NCI-H2196 (cell line): ENCODE measurements around the gene ZC2HC1B.
A peak's percentile ranks its signal among the peaks of the same experiment; 100 is the strongest.
"Not testable (repeated sequence)": the region's sequence is repeated elsewhere in the genome, so short reads cannot be mapped to it uniquely, and the experiment has no call there.

Experiments
- DNase-seq: peaks from one replicate; lab custom pipeline; 2025; ENCODE audit not compliant: unreplicated experiment; lab: John Stamatoyannopoulos, UW

ZC2HC1B gene, protein sequence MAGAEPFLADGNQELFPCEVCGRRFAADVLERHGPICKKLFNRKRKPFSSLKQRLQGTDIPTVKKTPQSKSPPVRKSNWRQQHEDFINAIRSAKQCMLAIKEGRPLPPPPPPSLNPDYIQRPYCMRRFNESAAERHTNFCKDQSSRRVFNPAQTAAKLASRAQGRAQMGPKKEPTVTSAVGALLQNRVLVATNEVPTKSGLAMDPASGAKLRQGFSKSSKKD

DNA sequence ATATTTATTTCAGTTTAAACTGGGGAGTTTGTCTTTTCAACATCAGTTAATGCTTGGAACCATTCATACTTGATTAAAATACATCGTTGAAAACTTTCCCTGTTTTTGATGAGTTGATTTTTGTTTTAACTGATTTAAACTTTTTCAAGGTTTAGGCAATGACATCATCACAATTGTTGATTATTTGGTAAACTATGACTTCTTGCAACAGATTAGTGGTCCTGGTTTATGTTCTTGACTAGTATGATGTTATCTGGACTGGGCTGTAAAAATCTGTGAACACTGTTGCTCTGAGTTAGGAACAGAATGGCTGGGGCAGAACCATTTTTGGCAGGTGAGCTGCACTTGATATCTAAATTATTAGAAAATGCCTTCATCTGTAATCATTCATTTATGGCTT, at the start of gene ZC2HC1B:
Gene ZC2HC1B (plus strand): TSS at position 241 of the 400 bp plus-strand sequence. CDS start 66 bp downstream, at position 307.
- DNase-seq, result no peak

DNA sequence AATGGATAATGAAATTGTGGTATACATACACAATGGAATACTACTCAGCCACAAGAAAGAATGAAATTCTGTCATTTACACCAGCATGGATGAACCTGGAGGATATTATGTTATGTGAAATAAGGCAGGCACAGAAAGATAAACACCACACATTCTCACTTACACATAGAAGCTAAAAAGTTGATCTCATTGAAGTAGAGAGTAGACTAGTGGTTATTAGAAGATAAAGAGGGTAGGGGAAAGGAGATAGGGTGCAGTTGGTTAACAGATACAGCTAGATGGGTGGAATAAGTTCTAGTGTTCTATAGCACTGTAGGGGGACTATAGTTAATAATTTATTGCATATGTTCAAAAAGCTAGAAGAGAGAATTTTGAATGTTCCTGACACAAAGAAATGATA, 46.7 kb upstream of the ZC2HC1B start:
- DNase-seq, result no peak

DNA sequence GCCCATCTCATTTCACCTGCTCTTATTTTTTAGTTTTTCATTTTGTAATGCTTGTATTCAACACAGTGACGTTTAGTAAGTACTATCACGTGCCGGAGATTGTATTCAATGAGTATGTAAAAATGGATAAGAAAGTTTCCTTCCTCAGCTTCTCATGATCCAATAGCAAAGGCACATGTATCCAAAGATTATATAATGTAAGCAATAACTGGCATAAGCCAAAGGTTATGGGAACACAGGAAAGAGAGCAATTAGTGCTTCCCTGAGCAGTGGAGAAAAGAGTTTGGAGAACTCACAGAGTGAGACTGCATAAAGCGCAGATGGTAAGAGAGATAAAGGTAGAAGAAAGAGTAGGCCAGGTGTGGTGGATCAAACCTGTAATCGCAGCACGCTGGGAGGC, 42.9 kb upstream of the ZC2HC1B start:
- no peak for DNase-seq

DNA sequence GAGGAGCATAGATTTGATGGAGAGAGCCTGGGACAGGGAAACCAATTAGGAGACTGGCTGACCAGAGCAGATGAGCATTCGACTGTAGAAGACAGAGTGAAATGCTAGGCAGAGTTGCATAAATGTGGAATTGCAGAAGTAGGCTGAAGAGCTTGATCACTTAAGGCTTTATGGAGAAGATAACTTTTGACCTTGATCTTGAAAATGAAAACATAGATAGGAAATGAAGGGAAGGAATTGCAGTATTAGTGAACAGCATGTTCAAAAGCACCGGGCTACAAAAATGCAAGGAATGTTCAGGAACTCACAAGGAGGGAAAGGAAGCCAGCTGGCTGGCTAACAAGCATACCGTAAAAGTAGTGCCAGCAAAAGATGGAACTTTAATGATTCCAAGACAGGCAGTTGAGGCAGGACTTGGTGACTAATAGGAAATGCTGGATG, 41.7 kb upstream of the ZC2HC1B start:
- no peak for DNase-seq

DNA sequence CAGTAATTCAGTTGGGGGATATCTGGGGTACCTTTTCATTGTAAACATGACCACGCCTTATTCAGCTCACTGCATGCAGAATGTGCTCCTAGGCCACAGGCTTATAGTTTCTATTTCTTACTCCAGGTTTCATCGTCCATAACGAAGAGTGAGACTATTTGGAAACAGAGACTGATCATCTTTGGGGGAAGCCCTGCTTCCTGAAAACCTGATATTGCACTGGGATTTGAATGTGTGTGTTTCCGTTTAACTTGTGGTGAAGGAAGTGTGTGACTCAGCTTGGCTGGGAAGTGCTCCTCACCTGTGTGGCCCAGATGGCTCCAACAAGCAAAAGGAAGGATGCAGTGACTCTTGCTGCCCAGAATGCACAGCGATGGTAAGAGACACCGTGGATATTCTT, 40.7 kb upstream of the ZC2HC1B start:
- no peak for DNase-seq

DNA sequence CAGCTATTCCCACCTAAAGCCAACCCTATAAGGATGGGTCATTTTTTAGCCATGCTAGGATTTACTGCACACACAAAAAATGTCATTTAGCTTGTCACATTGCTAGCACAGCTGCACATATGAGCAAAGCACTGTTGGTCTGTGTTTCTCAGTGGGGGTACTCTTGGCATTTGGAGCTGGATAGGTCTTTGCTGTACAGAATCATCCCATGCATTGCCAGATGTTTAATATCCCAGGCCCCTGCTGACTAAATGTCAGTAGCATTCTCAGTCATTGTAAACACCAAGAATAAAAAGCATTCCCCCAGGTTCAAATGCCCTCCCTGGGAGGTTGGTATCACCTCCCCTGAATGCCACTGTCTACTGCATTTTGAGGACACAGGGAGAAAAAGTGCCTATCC, 35.7 kb upstream of the ZC2HC1B start:
- no peak for DNase-seq

DNA sequence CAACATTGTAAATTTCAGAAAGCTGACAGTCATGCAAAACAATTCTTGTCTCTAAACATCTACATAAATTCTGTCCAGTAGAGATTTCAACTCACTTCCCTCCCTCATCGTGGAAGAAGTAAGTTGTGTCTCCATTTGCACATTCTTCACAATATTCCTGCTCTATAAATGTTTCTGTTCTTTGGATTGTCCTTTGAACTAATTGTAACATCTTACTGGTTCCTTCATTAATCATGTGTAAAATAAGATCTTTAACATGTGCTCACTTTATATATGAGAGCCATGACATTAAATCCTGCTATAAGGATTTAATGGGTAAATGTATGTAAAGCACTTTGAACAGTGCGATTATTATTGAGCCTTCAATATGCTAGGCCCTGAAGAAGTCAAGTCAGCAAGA, 28.1 kb upstream of the ZC2HC1B start:
- DNase-seq, result no peak

DNA sequence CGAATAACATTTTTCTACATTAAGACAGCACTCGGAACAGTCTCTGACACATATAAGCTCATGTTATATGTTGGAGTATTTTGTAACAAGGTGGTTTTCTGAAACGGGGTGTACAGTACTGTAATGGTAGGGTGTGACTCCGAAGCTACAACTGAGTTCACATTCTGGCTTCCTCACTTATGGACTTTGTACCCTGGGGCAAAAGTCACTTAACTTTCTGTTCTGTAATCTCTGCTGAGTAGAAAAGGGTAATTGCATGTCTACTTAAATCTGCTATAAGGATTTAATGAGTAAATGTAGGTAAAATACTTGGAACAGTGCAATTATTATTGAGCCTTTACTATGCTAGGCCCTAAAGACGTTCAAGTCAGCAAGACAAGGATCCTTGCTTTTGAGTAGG, 25.9 kb upstream of the ZC2HC1B start:
- DNase-seq, result no peak

DNA sequence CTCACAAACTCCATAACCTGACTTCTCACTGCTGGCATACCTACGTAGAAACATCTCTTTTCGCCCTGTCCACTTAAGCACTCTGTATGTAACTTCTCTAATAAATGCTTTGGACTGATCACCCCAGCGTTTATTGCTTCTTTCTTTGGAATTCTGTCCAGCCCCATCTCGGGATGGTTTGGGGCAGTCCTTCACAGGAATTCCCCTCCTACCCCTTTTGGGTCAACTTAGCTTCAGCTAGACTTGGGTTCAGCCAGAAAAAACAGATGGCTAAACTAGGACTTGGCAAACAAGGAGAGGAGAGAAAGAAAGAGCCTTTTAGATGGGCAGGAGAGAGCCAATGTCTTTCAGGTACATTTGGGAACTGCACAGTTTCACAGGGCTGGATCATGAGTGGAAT, 25.1 kb upstream of the ZC2HC1B start:
- DNase-seq, result no peak

DNA sequence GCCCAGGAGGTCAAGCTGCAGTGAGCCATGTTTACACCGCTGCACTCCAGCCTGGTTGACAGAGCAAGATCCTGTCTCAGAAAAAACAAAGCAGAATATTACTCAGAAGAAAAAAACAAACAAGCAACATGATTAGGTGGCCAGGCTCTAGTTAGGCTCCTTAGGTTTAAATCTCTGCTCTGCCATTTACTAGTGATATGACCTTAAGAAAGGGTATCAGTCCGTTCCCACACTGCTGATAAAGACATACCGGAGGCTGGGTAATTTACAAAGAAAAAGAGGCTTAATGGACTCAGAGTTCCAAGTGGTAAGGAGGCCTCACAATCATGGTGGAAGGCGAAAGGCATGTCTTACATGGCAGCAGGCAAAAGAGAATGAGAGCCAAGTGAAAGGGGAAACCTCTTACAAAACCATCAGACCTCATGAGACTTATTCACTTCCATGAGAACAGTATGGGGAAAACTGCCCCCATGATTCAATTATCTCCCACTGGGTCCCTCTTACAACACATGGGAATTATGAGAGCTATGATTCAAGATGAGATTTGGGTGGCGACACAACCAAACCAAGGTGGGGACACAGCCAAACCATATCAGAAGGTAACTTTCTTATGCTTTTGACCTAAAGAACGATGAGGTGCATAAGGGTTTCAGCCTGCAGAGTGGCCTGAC, 23.5 kb upstream of the ZC2HC1B start:
- no peak for DNase-seq

DNA sequence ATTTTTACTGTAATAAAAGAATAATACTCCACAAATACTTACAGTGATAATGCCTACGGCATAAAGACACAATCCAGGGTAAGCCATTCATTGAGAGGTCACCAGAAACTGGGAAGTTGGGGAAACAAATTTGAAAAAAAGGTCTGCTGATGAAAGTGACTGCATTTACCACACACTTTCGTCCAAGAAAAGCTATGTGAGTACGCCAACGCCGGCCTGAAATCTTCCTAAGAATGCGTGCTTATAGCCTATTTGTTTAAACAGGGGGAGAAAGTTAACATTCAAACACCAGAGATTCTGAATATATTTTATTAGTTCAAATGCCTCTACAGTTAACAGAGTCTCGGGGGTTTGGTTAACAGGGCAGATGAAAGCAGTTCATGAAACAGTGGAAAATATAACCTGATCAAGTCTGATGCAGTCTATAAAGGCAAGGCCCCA, 21.8 kb upstream of the ZC2HC1B start:
- peak; percentile 65 for DNase-seq

DNA sequence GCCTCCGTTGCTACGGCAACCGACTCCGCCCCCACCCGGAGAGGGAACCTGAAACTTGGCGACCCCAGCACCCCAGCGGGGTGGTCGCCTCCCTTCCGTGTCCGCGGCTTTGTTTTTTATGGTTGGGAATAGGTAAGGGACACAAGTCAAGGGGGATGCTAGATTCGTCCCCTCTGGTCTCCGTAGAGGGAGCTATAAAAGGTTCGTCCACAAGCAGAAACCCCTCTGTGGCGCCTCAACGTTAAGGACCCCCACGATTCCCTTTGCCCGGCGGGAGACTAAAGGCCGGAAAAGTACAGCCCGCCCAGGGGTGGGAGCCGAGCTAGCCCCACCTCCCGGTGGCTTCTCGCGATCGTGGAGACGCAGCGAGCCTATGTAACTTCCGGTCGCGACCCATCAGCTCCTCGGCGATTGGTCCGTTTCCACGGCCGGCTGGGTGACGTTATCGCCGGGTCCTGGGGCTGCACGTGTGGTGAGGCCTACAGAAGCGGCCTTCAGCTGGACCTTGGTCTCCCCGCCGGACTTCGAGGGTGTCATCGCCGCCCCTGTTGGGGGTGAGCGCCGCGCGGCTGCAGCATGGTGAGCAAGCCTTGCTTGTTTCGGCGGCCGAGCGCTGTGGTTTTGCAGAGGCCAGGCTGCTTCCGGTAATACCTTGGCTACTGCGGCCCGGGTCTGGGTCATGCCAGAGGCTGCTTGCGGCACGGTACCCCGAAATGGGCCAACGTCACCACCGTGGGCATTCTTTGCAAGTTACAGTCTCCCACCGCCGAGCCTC, 21.2 kb upstream of the ZC2HC1B start, which contains the start of gene LTV1:
Gene LTV1 (plus strand): TSS at position 437 of the 775 bp plus-strand sequence. CDS start 140 bp downstream, at position 577.
- peak; percentile 95 for DNase-seq

DNA sequence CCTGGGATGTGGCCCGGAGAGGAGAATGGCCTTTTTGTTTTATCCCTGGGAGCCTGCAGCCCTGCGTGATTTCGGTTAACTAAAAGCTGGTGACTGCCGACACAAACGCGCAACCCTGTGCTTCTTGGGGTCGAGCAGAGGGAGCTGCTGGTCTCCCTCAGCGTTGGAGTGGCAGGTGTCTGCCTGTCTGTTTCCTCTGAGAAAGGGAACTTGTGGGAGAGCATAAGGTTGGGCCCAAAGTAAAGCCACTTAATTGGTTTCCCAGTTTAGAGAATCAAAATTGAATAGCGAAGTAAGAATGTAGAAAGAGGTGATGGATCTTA, 20.6 kb upstream of the ZC2HC1B start:
- no peak for DNase-seq

DNA sequence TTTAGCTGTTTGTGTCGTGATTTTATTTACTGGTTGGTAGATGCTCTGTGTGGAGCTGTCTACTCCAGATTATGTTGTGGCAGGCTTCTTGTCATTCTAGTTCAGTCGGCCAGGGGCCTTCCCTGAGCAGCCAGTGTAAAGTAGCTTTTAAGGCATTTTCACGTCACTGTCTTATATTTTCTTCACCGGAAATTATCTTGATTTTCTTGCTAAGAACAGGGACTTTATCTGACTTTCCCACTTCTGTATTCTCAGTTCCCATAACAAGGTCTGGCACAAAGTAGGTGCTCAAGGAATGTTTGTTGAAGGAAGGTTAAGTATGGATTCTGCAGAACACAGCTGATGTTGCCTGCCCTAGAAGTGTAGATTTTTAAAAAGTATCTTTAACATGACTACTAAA, 20.3 kb upstream of the ZC2HC1B start:
- DNase-seq, result no peak

DNA sequence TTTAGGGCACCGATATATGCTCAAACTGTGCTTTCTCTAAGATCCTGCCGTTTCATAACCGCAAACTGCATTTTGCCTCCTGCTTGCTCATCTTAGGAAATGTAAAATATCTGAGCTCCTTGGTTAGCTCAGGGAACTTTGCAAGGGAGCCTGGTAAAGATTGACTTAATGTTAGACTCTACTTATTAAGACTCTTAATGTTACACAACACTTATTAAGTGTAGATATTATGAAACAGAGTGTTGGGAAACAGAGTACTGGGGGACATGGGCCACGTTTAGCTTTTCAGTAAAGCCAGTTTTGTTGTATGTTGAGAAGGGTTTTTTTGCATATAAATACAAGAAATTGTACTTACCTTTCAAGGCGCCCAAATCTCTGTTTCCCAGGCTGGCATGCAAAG, 19.2 kb upstream of the ZC2HC1B start:
- no peak for DNase-seq

DNA sequence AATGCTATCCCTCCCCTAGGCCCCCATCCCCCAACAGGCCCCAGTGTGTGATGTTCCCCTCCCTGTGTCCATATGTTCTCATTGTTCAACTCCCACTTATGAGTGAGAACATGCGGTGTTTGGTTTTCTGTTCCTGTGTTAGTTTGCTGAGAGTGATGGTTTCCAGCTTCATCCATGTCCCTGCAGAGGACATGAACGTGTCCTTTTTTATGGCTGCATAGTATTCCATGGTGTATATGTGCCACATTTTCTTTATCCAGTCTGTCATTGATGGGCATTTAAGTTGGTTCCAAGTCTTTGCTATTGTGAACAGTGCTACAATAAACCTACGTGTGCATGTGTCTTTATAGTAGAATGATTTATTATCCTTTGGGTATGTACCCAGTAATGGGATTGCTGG, 12.6 kb upstream of the ZC2HC1B start:
- DNase-seq, result not testable (repeated sequence)

DNA sequence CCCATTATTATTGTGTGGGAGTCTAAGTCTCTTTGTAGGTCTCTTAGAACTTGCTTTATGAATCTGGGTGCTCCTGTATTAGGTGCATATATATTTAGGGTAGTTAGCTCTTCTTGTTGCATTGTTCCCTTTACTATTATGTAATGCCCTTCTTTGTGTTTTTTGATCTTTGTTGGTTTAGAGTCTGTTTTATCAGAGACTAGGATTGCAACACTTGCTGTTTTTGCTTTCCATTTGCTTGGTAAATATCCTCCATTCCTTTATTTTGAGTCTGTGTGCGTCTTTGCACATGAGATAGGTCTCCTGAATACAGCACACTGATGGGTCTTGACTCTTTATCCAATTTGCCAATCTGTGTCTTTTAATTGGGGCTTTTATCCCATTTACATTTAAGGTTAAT, 9.2 kb upstream of the ZC2HC1B start:
- not testable (repeated sequence) for DNase-seq

DNA sequence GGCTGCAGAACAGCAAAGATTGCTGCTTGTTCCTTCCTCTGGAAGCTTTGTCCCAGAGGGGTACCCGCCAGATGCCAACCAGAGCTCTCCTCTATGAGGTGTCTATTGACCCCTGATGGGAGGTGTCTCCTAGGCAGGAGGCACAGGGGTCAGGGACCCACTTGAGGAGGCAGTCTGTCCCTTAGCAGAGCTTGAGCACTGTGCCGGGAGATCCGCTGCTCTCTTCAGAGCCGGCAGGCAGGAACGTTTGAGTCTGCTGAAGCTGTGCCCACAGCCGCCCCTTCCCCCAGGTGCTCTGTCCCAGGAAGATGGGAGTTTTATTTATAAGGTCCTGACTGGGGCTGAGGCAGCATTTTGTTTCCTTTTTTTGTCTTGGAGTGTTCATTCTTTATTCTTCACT, 7.5 kb upstream of the ZC2HC1B start:
- DNase-seq, result not testable (repeated sequence)

DNA sequence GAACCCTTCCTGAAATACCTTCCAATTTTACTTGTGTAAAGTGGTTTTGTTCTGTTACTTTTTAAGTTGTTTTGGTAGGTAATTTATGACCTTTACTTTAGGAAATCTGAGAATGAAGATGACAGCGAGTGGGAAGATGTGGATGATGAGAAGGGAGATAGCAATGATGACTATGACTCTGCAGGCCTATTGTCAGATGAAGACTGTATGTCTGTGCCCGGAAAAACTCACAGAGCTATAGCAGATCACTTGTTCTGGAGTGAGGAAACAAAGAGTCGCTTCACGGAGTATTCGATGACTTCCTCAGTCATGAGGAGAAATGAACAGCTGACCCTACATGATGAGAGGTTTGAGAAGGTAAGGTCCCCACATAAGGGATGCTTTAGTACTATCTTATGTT, 6.6 kb upstream of the ZC2HC1B start:
- DNase-seq, result no peak

DNA sequence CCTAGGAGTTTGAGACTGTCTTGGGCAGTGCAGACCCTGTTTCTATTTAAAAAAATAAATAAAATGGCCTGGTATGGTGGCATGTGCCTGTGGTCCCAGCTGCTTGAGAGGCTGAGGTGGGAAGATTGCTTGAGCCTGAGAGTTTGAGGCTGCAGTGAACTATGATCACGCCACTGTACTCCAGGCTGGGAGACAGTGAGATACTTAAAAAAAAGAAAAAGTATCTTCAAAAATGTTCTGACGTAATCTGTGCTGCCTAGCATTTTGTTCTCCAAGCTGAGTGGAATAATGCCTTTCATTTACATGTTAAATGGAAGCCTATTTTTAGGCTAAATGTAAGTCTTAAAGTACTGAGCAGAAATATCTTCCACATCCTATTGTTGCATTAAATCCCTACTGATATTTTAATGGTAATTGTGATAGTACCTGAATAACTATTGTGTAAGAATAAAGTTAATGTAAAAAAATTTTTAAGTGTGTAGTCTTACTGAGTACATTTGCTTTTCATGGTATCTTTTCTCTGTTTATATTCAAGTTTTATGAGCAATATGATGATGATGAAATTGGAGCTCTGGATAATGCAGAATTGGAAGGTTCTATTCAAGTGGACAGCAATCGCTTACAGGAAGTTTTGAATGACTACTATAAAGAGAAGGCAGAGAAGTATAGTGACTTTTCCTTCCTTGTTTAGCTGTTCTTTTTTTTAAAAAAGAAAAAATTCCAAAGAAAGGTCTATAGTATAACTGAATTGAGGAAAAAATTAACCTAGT, 4.2 kb upstream of the ZC2HC1B start:
- no peak for DNase-seq

DNA sequence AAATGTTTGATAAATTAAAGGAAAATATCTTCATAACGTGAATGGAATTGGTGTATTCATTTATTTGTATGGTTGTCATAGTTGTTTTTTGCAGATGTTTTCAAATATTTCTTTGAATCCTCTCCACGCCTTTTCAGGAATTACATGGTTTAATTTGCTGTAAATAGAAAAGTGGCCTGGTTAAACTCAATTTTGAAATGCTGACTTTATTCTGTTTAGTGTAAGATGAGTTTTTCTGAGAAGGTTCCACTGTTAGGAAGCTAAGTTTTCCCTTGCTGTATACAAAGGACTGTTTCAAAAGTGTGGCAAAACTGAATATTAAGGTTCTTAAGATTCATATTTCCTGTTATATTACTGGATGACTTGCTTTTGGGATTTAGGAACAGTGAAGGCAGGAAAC, 503 bp upstream of the ZC2HC1B start:
- no peak for DNase-seq
